Right lobe of liver (tissue), 4 donors: ENCODE data around the gene STK33.

Experiments
- CTCF ChIP-seq, 4 donors: fragments of 200-600 bp in 3 of 4; fragments of 450-650 bp in 1 of 4; IDR thresholded peaks; one replicate each; pipeline versions ENCODE4 v1.5.1 to v1.8.0; 2016 to 2022; ENCODE audit warnings: antibody characterized with exemption in 4 of 4, mild to moderate bottlenecking in 2 of 4
- POLR2A ChIP-seq: fragments of 450-650 bp; IDR thresholded peaks from one replicate; pipeline ENCODE4 v1.6.1; 2017; ENCODE audit warnings: antibody characterized with exemption, mild to moderate bottlenecking
- donor health status: DM: no; HTN: no; CAD: no.
- donor health status: DM: no; HTN: no; CAD: no.
- donor health status: DM: no; HTN: yes; CAD: no.

- TF ChIP-seq POLR2A (no peak), CTCF (IDR thresholded peaks at IDR 0.05) (no peak)
Observed at GRCh38 chr11:8621147-8621546, 27.1 kb upstream of the STK33 start.
